DND-41 (cell line): ENCODE measurements around the gene TECPR1.

Source experiments
- EZH2 ChIP-seq: IDR thresholded peaks from 3 replicates; pipeline ENCODE4 v1.6.1; 2012; ENCODE audit warnings: borderline replicate concordance, low read depth, mild to moderate bottlenecking, moderate library complexity, low read length, inconsistent platforms; ENCODE audit not compliant: severe bottlenecking
- TF ChIP-seq, protein P1 (sequence below): IDR thresholded peaks from 2 replicates; pipeline ENCODE4 v1.5.1; 2012; ENCODE audit warnings: borderline replicate concordance, low read length, moderate library complexity, mild to moderate bottlenecking; ENCODE audit not compliant: poor library complexity, severe bottlenecking; ENCODE audit errors: extremely low read depth

DNA sequence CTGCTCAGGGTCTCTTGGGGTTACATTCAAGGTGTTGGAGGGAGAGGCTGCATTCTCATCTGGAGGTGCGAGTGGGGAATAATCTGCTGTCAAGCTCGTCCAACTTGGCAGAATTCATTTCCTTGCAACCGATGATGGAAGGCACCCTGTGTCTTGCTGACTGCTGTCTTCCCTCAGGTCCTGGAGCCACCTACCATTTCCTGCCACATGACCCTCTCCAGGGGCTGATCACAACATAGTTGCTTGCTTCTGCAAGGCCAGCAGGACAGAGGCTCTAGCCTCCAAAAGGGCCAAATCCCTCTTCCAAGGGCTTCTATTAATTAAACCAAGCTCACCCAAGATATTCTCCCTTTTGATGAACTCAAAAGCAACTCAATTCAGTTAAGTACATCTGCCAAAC lies 15.3 kb upstream of the TECPR1 start:
- no peak for TF ChIP-seq EZH2
- TF ChIP-seq, protein P1, sequence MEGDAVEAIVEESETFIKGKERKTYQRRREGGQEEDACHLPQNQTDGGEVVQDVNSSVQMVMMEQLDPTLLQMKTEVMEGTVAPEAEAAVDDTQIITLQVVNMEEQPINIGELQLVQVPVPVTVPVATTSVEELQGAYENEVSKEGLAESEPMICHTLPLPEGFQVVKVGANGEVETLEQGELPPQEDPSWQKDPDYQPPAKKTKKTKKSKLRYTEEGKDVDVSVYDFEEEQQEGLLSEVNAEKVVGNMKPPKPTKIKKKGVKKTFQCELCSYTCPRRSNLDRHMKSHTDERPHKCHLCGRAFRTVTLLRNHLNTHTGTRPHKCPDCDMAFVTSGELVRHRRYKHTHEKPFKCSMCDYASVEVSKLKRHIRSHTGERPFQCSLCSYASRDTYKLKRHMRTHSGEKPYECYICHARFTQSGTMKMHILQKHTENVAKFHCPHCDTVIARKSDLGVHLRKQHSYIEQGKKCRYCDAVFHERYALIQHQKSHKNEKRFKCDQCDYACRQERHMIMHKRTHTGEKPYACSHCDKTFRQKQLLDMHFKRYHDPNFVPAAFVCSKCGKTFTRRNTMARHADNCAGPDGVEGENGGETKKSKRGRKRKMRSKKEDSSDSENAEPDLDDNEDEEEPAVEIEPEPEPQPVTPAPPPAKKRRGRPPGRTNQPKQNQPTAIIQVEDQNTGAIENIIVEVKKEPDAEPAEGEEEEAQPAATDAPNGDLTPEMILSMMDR: no peak
